WERI-Rb-1 (cell line): ENCODE measurements around the gene PFDN1.

Source experiments
- DNase-seq: peaks from one replicate; pipeline ENCODE4 v3.0.0-alpha.2; 2020
- H3K27ac ChIP-seq: fragments of 250-450 bp; sonication (Bioruptor Pico); 2 replicates; pipeline ENCODE4 v1.5.1; 2020; ENCODE audit warnings: mild to moderate bottlenecking, moderate library complexity
- H3K27me3 ChIP-seq: fragments of 250-450 bp; sonication (Bioruptor Pico); 2 replicates; pipeline ENCODE4 v1.5.1; 2021; ENCODE audit warnings: mild to moderate bottlenecking, low read depth, moderate library complexity; ENCODE audit not compliant: insufficient read depth, severe bottlenecking
- H3K36me3 ChIP-seq: fragments of 250-450 bp; sonication (Bioruptor Pico); 2 replicates; pipeline ENCODE4 v1.5.1; 2020; ENCODE audit warnings: mild to moderate bottlenecking, moderate library complexity
- H3K4me3 ChIP-seq: 2 replicates; pipeline ENCODE4 v1.5.1; 2011; ENCODE audit warnings: low read depth, mild to moderate bottlenecking, control low read depth, low read length
- H3K9me3 ChIP-seq: fragments of 250-450 bp; sonication (Bioruptor Pico); 2 replicates; pipeline ENCODE4 v1.5.1; 2021; ENCODE audit warnings: mild to moderate bottlenecking, moderate library complexity; ENCODE audit not compliant: severe bottlenecking
- CTCF ChIP-seq: IDR thresholded peaks from 2 replicates; pipeline ENCODE4 v1.5.1; 2011; ENCODE audit warnings: low read depth, mild to moderate bottlenecking, control low read depth, inconsistent platforms, low read length

Gene PFDN1

GRCh38 chr5:140222416-140222815 is 80.5 kb downstream of the PFDN1 start:
- H3K27ac ChIP-seq: no peak overlapping the region
- H3K4me3 ChIP-seq: no peak overlapping the region
- TF ChIP-seq CTCF: no peak

GRCh38 chr5:140221697-140222223 is 81.1 kb downstream of the PFDN1 start:
- Histone ChIP-seq H3K9me3 (no peaks in the 10 kb centered on the region), H3K36me3 (no peaks in the 10 kb centered on the region), H3K27me3 (no peaks in the 10 kb centered on the region), H3K4me3 (no peak overlapping the region), H3K27ac (no peak overlapping the region)
- DNase-seq: no peak
- TF ChIP-seq CTCF: no peak

More at GRCh38 chr5:140222416-140222815, 80.5 kb downstream of the PFDN1 start:
- Histone ChIP-seq H3K27me3 (no peaks in the 10 kb centered on the region), H3K36me3 (no peaks in the 10 kb centered on the region), H3K9me3 (no peaks in the 10 kb centered on the region)
- no peak for DNase-seq

GRCh38 chr5:140220698-140221064 is 82.2 kb downstream of the PFDN1 start:
- Histone ChIP-seq H3K27me3 (no peaks in the 10 kb centered on the region), H3K27ac (no peak overlapping the region), H3K9me3 (no peaks in the 10 kb centered on the region), H3K4me3 (no peak overlapping the region), H3K36me3 (no peaks in the 10 kb centered on the region)
- TF ChIP-seq CTCF: no peak
- no peak for DNase-seq

- no peaks in the 10 kb centered on the region for H3K9me3 ChIP-seq
- no peak overlapping the region for H3K4me3 ChIP-seq
- DNase-seq: no peak
- no peak for TF ChIP-seq CTCF
- no peak overlapping the region for H3K27ac ChIP-seq
- H3K36me3 ChIP-seq: no peaks in the 10 kb centered on the region
- H3K27me3 ChIP-seq: no peaks in the 10 kb centered on the region
These were observed 82.7 kb downstream of the PFDN1 start for GRCh38 chr5:140220032-140220697.

GRCh38 chr5:140219068-140219991 is 83.6 kb downstream of the PFDN1 start:
- DNase-seq: no peak
- H3K27me3 ChIP-seq: no peaks in the 10 kb centered on the region
- no peak overlapping the region for H3K4me3 ChIP-seq
- H3K9me3 ChIP-seq: no peaks in the 10 kb centered on the region
- no peaks in the 10 kb centered on the region for H3K36me3 ChIP-seq
- TF ChIP-seq CTCF: no peak
- H3K27ac ChIP-seq: no peak overlapping the region
